Measurements from ENCODE around the gene PRKAG2. TPM values are rescaled to one million over a fixed set of nuclear protein-coding genes. Genes with fewer than 3 reads are reported as not detected.
"Not testable (repeated sequence)": the region's sequence is repeated elsewhere in the genome, so short reads cannot be mapped to it uniquely, and the experiment has no call there.

Gene PRKAG2
- total RNA-seq, 1 donor from 2014 or later = 130 TPM

DNA sequence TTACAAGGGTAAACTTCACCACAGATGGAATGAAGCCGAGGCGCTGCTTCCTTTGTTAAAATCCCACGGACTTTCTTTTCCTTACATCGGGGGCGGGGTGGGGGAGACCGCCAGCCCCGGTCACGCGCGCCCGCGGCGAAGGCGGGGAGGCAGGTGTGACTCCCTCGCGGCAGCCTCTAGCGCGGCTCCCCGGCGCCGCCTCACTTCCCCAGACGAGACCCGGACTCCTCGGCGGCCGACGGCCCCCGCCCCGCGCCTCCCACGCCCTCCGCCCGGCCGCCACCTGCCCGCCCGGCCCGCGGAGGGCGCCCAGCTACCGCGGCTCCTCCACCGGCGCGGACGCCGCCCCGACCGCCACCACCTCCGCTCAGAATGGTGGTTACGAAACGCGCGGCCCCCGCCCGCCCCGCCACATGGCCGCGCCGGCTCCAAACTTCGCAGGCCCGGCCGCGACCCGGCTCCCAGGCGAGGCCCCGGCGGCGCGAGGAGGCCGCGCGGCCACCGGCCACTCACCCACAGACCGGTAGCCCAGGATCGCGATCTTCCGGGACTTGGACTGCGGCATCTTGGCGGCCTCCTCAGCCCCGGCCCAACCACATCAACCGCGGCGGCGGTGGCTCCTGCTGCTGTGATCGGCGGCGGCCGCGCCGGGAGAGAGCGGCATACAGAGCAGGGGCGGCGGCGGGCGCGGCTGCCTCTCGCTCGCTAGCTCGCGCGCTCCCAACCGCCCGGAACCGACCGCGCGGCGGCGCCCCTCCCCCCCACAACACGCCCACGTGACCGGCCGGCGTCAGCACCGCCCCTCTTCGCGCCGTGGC, 357.8 kb downstream of the PRKAG2 start:
- Histone ChIP-seq H3K27ac (replicated peaks) (peak overlapping the region; percentile 99), H3K4me1 (peaks cover 47% of the 10 kb centered on the region), H3K4me3 (peak overlapping the region; percentile 77)
- peak; percentile 62 for DNase-seq
- TF ChIP-seq, protein P1, sequence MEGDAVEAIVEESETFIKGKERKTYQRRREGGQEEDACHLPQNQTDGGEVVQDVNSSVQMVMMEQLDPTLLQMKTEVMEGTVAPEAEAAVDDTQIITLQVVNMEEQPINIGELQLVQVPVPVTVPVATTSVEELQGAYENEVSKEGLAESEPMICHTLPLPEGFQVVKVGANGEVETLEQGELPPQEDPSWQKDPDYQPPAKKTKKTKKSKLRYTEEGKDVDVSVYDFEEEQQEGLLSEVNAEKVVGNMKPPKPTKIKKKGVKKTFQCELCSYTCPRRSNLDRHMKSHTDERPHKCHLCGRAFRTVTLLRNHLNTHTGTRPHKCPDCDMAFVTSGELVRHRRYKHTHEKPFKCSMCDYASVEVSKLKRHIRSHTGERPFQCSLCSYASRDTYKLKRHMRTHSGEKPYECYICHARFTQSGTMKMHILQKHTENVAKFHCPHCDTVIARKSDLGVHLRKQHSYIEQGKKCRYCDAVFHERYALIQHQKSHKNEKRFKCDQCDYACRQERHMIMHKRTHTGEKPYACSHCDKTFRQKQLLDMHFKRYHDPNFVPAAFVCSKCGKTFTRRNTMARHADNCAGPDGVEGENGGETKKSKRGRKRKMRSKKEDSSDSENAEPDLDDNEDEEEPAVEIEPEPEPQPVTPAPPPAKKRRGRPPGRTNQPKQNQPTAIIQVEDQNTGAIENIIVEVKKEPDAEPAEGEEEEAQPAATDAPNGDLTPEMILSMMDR (IDR thresholded peaks at IDR 0.05; ENCODE audit: borderline replicate concordance) = peak; percentile 32
- intact Hi-C loops (cut with micrococcal nuclease); H3K27me3 ChIP-seq (ENCODE audit: low read depth); H3K9me3 ChIP-seq (replicated peaks); H3K36me3 ChIP-seq: not testable (repeated sequence)

- TF ChIP-seq, protein P1 (IDR thresholded peaks at IDR 0.05; ENCODE audit: borderline replicate concordance) = no peak
- Histone ChIP-seq H3K27me3 (ENCODE audit: low read depth) (no peaks in the 10 kb centered on the region), H3K27ac (replicated peaks) (peak overlapping the region; percentile 99), H3K36me3 (no peaks in the 10 kb centered on the region), H3K4me1 (peaks cover 54% of the 10 kb centered on the region), H3K4me3 (peak overlapping the region; percentile 77), H3K9me3 (replicated peaks) (no peaks in the 10 kb centered on the region)
- intact Hi-C loops (cut with micrococcal nuclease) = no loop called here
- peak; percentile 54 for DNase-seq
Measured at GRCh38 chr7:151518105-151518946, 358.6 kb downstream of the PRKAG2 start.

DNA sequence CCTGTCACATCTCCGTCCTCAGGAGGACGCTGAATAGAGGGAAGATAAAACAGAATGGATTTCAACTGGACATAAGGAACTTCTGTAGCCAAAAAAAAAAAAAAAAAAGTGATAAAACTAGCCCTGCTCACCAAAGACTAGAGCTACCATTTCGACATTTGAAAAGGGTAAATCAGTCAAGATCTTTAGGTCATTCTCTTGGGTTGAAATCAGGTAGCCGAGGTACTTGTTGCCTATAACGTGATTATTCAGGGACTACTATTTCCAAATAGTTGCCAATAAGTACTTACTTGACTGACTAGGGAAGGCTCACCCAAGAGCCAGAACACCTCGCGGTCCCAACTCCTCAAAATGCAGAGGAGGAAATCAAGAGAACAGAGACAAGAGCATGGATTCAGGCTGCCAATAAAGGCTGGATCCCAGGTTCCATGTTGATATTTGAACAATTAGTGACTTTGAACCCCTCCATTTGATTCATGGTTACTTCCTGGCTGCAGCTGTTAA, 359.3 kb downstream of the PRKAG2 start:
- TF ChIP-seq, protein P1 (IDR thresholded peaks at IDR 0.05; ENCODE audit: borderline replicate concordance) = no peak
- no peak for DNase-seq
- H3K36me3 ChIP-seq = no peaks in the 10 kb centered on the region
- H3K9me3 ChIP-seq (replicated peaks) = no peaks in the 10 kb centered on the region
- H3K27me3 ChIP-seq (ENCODE audit: low read depth) = no peaks in the 10 kb centered on the region
- peak overlapping the region; percentile 77 for H3K4me3 ChIP-seq
- intact Hi-C loops (cut with micrococcal nuclease) = no loop called here
- peaks cover 61% of the 10 kb centered on the region for H3K4me1 ChIP-seq
- peak overlapping the region; percentile 99 for H3K27ac ChIP-seq (replicated peaks)

DNA sequence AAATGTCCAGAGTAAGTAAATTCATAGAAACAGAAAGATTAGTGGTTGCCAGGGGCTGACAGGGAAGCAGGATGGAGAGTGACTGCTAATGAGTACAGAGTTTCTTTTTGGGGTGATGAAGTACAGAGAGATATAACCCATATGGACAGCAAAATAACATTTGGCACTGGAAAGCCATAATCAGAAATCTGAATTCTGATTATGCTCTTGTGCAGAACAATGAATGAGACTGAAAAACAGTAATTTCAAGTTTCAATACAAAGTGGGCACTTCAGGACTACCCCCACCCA, 361.7 kb downstream of the PRKAG2 start:
- H3K4me1 ChIP-seq = peaks cover 76% of the 10 kb centered on the region
- no peak for DNase-seq
- intact Hi-C loops (cut with micrococcal nuclease) = no loop called here

More for the DNA sequence above, 361.7 kb downstream of the PRKAG2 start:
- Histone ChIP-seq H3K27me3 (ENCODE audit: low read depth) (no peaks in the 10 kb centered on the region), H3K9me3 (replicated peaks) (no peaks in the 10 kb centered on the region), H3K27ac (replicated peaks) (no peak overlapping the region), H3K4me3 (no peak overlapping the region), H3K36me3 (no peaks in the 10 kb centered on the region)
- TF ChIP-seq, protein P1 (IDR thresholded peaks at IDR 0.05; ENCODE audit: borderline replicate concordance) = no peak
